Spleen (tissue), 7 donors: ENCODE measurements around the gene NPSR1.

Experiments
- CTCF ChIP-seq, 11 experiments: fragments of 200-600 bp in 7 of 11; fragments of 450-650 bp in 4 of 11; sonication (generic) in 4 of 11; IDR thresholded peaks in 8 of 11; conservative IDR thresholded peaks in 3 of 11; 1 replicate in 7 of 11; 2 replicates in 4 of 11; pipeline versions ENCODE4 v1.4.0 to v1.8.0; 2016 to 2021; ENCODE audit warnings: antibody characterized with exemption in 11 of 11, inconsistent platforms in 4 of 11, mild to moderate bottlenecking in 1 of 11
- POLR2A ChIP-seq, 3 donors: fragments of 450-650 bp; IDR thresholded peaks; one replicate each; pipeline ENCODE4 v1.5.1; 2017; ENCODE audit warnings: antibody characterized with exemption in 3 of 3, mild to moderate bottlenecking in 1 of 3
- POLR2AphosphoS5 ChIP-seq, 3 donors: sonication (generic); formaldehyde crosslinking; IDR thresholded peaks; one replicate each; pipeline ENCODE4 v1.5.1; 2017; ENCODE audit warnings: antibody characterized with exemption in 3 of 3
- donor health status: DM: no; HTN: no; CAD: no; lungs with moderate emphysema.
- donor health status: DM: no; HTN: no; CAD: no.
- donor health status: DM: no; HTN: no; CAD: no.

- TF ChIP-seq CTCF (IDR thresholded peaks at IDR 0.05 in 8 of 11, conservative IDR thresholded peaks at IDR 0.05 in 3 of 11) (no peak), POLR2AphosphoS5 (IDR thresholded peaks at IDR 0.05) (no peak), POLR2A (IDR thresholded peaks at IDR 0.05) (no peak)
Observed at GRCh38 chr7:34740840-34741239, 82.8 kb downstream of the NPSR1 start.
